IMR-90 (cell line): Measurements from ENCODE around the gene IP6K3.

Experiments
- BHLHE40 ChIP-seq: fragments of 150-350 bp; IDR thresholded peaks from 2 replicates; pipeline ENCODE4 v1.6.1; 2016; ENCODE audit warnings: mild to moderate bottlenecking, low read depth, low read length
- CEBPB ChIP-seq: IDR thresholded peaks from 2 replicates; pipeline ENCODE4 v1.6.1; 2012; ENCODE audit warnings: low read depth, low read length, improper control_type of control experiment
- FOS ChIP-seq: fragments of 150-350 bp; IDR thresholded peaks from 2 replicates; pipeline ENCODE4 v1.6.1; 2016; ENCODE audit warnings: low read depth, low read length
- MAFK ChIP-seq: IDR thresholded peaks from 2 replicates; pipeline ENCODE4 v1.6.1; 2012; ENCODE audit warnings: low read depth, low read length, improper control_type of control experiment
- MXI1 ChIP-seq: IDR thresholded peaks from 2 replicates; pipeline ENCODE4 v1.6.1; 2012; ENCODE audit warnings: low read depth, mild to moderate bottlenecking, low read length, moderate library complexity, borderline replicate concordance
- POLR2A ChIP-seq: IDR thresholded peaks from 2 replicates; pipeline ENCODE4 v1.6.1; 2012; ENCODE audit warnings: mild to moderate bottlenecking, low read depth, low read length
- RAD21 ChIP-seq: IDR thresholded peaks from 2 replicates; pipeline ENCODE4 v1.6.1; 2012; ENCODE audit warnings: low read length, improper control_type of control experiment
- RCOR1 ChIP-seq: IDR thresholded peaks from 2 replicates; pipeline ENCODE4 v1.6.1; 2012; ENCODE audit warnings: mild to moderate bottlenecking, low read length, improper control_type of control experiment; ENCODE audit not compliant: insufficient replicate concordance
- SMC3 ChIP-seq: fragments of 150-350 bp; IDR thresholded peaks from 2 replicates; pipeline ENCODE4 v1.6.1; 2016; ENCODE audit warnings: low read depth, mild to moderate bottlenecking, antibody characterized with exemption, low read length, moderate library complexity
- TF ChIP-seq, protein P1 (sequence below): conservative IDR thresholded peaks from 2 replicates; pipeline ENCODE4 v1.5.1; 2012; ENCODE audit warnings: mild to moderate bottlenecking, low read depth, low read length, improper control_type of control experiment
- TF ChIP-seq, protein P2 (sequence below): fragments of 150-350 bp; IDR thresholded peaks from 2 replicates; pipeline ENCODE4 v1.6.1; 2017; ENCODE audit warnings: mild to moderate bottlenecking, antibody characterized with exemption, low read length, low read depth

DNA sequence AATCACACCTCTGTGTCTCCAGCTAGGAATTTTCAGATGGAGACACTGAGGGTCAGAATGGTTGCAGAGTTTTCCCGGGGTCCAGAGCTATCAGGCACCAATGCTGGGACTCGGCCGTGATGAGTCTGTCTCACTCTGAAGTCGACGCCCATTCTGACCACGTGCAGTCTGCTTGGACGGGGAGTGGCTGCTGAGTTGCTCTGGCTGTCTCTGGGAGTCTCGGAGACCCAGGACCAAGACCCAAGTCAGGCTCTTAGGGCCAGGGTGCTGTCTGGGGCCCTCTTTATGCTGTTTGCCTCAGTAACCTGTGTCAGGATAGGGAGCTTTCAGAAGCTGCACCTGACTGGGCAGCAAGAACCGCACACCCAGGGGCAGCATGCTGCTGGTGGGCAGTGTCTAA, 4.6 kb downstream of the IP6K3 start:
- TF ChIP-seq POLR2A (no peak), RAD21 (no peak), SMC3 (no peak), CEBPB (no peak), BHLHE40 (no peak), FOS (no peak), RCOR1 (no peak), MAFK (no peak), MXI1 (no peak)
- TF ChIP-seq, protein P1, sequence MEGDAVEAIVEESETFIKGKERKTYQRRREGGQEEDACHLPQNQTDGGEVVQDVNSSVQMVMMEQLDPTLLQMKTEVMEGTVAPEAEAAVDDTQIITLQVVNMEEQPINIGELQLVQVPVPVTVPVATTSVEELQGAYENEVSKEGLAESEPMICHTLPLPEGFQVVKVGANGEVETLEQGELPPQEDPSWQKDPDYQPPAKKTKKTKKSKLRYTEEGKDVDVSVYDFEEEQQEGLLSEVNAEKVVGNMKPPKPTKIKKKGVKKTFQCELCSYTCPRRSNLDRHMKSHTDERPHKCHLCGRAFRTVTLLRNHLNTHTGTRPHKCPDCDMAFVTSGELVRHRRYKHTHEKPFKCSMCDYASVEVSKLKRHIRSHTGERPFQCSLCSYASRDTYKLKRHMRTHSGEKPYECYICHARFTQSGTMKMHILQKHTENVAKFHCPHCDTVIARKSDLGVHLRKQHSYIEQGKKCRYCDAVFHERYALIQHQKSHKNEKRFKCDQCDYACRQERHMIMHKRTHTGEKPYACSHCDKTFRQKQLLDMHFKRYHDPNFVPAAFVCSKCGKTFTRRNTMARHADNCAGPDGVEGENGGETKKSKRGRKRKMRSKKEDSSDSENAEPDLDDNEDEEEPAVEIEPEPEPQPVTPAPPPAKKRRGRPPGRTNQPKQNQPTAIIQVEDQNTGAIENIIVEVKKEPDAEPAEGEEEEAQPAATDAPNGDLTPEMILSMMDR, result no peak
- TF ChIP-seq, protein P2, sequence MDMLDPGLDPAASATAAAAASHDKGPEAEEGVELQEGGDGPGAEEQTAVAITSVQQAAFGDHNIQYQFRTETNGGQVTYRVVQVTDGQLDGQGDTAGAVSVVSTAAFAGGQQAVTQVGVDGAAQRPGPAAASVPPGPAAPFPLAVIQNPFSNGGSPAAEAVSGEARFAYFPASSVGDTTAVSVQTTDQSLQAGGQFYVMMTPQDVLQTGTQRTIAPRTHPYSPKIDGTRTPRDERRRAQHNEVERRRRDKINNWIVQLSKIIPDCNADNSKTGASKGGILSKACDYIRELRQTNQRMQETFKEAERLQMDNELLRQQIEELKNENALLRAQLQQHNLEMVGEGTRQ, result peak; percentile 50
